WTC11 (cell line): ENCODE data around the gene UPF2.

ENCODE experiments used
- ATF2 ChIP-seq: sonication (generic); formaldehyde crosslinking; IDR thresholded peaks from 2 replicates; pipeline ENCODE4 v1.8.1; 2022; ENCODE audit warnings: low read depth, missing genetic modification reagents, borderline replicate concordance
- CREB1 ChIP-seq: sonication (generic); formaldehyde crosslinking; IDR thresholded peaks from 2 replicates; pipeline ENCODE4 v1.8.0; 2023; ENCODE audit warnings: mild to moderate bottlenecking, missing genetic modification reagents
- ELF4 ChIP-seq: sonication (generic); formaldehyde crosslinking; IDR thresholded peaks from 2 replicates; pipeline ENCODE4 v1.8.1; 2022; ENCODE audit warnings: low read depth, mild to moderate bottlenecking, moderate library complexity, missing genetic modification reagents
- ESRRA ChIP-seq: sonication (generic); formaldehyde crosslinking; IDR thresholded peaks from 2 replicates; pipeline ENCODE4 v1.8.1; 2022; ENCODE audit warnings: mild to moderate bottlenecking, missing genetic modification reagents, borderline replicate concordance
- FOXK1 ChIP-seq: sonication (generic); formaldehyde crosslinking; IDR thresholded peaks from 2 replicates; pipeline ENCODE4 v1.8.0; 2022; ENCODE audit warnings: mild to moderate bottlenecking, moderate library complexity, missing genetic modification reagents
- GABPB1 ChIP-seq: sonication (generic); formaldehyde crosslinking; IDR thresholded peaks from 2 replicates; pipeline ENCODE4 v1.8.1; 2023; ENCODE audit warnings: mild to moderate bottlenecking, missing genetic modification reagents
- NFYB ChIP-seq: sonication (generic); formaldehyde crosslinking; conservative IDR thresholded peaks from 2 replicates; pipeline ENCODE4 v1.8.0; 2022; ENCODE audit warnings: low read depth, missing genetic modification reagents
- NR2C2 ChIP-seq: sonication (generic); formaldehyde crosslinking; IDR thresholded peaks from 2 replicates; pipeline ENCODE4 v1.8.0; 2022; ENCODE audit warnings: mild to moderate bottlenecking, missing genetic modification reagents
- TEAD1 ChIP-seq: sonication (generic); formaldehyde crosslinking; IDR thresholded peaks from 2 replicates; pipeline ENCODE4 v1.8.0; 2022; ENCODE audit warnings: mild to moderate bottlenecking, missing genetic modification reagents
- ZNF121 ChIP-seq: sonication (generic); formaldehyde crosslinking; IDR thresholded peaks from 2 replicates; pipeline ENCODE4 v1.8.0; 2023; ENCODE audit warnings: missing genetic modification reagents
- ZNF423 ChIP-seq: fragments of 250-450 bp; sonication (Bioruptor Pico); IDR thresholded peaks from 2 replicates; pipeline ENCODE4 v2.1.2; 2022; ENCODE audit warnings: mild to moderate bottlenecking, moderate library complexity
- TF ChIP-seq, protein P1 (sequence below): sonication (generic); formaldehyde crosslinking; IDR thresholded peaks from 2 replicates; pipeline ENCODE4 v1.8.0; 2022; ENCODE audit warnings: mild to moderate bottlenecking, missing genetic modification reagents
- TF ChIP-seq, protein P2 (sequence below): fragments of 200-600 bp; IDR thresholded peaks from 2 replicates; pipeline ENCODE4 v1.8.0; 2022; ENCODE audit warnings: antibody characterized with exemption
- TF ChIP-seq, protein P3 (sequence below): sonication (generic); formaldehyde crosslinking; IDR thresholded peaks from 2 replicates; pipeline ENCODE4 v1.8.1; 2022; ENCODE audit warnings: low read depth, mild to moderate bottlenecking, moderate library complexity, missing genetic modification reagents, borderline replicate concordance

DNA sequence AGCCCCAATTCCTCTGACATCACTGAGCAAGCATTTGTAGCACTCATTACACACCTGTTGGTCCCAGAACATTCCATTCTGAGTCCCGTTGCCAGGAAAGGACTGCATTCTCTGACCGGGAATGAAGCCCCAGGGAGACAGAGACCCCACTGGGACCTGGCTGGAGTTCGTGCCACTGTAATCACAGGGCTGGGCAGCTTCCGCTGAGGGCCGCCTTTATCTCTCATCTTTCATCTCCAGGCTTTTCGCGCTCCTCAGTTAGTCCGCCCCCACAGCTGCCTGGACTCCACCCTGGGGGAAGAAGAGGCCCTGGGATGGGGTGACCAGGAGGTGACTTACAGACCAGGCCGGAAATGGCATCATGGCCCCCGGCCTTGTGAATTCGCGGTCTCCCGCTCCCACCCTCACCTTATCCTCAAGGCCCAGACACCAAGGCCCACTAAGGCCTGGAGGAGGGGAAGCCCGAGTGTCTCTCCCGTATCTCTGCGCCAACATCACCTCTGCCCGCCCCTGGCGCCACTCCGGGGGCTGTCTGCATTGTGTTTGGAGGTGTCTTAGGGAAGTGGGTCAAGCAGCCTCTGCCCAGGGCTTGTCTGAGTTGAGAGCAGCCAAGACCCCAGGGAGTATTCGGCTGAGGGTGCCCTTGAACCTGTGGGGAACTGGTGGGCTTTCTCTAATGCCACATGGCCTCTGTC lies 144.1 kb downstream of the UPF2 start:
- TF ChIP-seq FOXK1, result no peak
- TF ChIP-seq, protein P1, sequence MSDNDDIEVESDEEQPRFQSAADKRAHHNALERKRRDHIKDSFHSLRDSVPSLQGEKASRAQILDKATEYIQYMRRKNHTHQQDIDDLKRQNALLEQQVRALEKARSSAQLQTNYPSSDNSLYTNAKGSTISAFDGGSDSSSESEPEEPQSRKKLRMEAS (CRISPR knock-in tag), result no peak
- TF ChIP-seq ESRRA (CRISPR knock-in tag), result no peak
- no peak for TF ChIP-seq ELF4
- TF ChIP-seq, protein P2, sequence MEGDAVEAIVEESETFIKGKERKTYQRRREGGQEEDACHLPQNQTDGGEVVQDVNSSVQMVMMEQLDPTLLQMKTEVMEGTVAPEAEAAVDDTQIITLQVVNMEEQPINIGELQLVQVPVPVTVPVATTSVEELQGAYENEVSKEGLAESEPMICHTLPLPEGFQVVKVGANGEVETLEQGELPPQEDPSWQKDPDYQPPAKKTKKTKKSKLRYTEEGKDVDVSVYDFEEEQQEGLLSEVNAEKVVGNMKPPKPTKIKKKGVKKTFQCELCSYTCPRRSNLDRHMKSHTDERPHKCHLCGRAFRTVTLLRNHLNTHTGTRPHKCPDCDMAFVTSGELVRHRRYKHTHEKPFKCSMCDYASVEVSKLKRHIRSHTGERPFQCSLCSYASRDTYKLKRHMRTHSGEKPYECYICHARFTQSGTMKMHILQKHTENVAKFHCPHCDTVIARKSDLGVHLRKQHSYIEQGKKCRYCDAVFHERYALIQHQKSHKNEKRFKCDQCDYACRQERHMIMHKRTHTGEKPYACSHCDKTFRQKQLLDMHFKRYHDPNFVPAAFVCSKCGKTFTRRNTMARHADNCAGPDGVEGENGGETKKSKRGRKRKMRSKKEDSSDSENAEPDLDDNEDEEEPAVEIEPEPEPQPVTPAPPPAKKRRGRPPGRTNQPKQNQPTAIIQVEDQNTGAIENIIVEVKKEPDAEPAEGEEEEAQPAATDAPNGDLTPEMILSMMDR, result no peak
- peak; percentile 31; the same call in 1 of the 2 replicates for TF ChIP-seq ZNF423
- TF ChIP-seq CREB1 (CRISPR knock-in tag), result no peak
- no peak for TF ChIP-seq NR2C2
- TF ChIP-seq, protein P3, sequence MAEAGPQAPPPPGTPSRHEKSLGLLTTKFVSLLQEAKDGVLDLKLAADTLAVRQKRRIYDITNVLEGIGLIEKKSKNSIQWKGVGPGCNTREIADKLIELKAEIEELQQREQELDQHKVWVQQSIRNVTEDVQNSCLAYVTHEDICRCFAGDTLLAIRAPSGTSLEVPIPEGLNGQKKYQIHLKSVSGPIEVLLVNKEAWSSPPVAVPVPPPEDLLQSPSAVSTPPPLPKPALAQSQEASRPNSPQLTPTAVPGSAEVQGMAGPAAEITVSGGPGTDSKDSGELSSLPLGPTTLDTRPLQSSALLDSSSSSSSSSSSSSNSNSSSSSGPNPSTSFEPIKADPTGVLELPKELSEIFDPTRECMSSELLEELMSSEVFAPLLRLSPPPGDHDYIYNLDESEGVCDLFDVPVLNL (CRISPR knock-in tag), result no peak
- TF ChIP-seq GABPB1 (CRISPR knock-in tag), result no peak
- no peak for TF ChIP-seq ZNF121 (CRISPR knock-in tag)
- no peak for TF ChIP-seq ATF2 (CRISPR knock-in tag)
- no peak for TF ChIP-seq TEAD1
- TF ChIP-seq NFYB (CRISPR knock-in tag), result no peak
